NCI-H526 treated with DMSO at 0.1 percent for 48 hours (cell line): ENCODE measurements around the gene ACOT9.
A peak's percentile ranks its signal among the peaks of the same experiment; 100 is the strongest.
"Not testable (repeated sequence)": the region's sequence is repeated elsewhere in the genome, so short reads cannot be mapped to it uniquely, and the experiment has no call there.

Experiments used
- DNase-seq: peaks from one replicate; lab custom pipeline; 2025; lab: John Stamatoyannopoulos, UW

ACOT9 gene

DNA sequence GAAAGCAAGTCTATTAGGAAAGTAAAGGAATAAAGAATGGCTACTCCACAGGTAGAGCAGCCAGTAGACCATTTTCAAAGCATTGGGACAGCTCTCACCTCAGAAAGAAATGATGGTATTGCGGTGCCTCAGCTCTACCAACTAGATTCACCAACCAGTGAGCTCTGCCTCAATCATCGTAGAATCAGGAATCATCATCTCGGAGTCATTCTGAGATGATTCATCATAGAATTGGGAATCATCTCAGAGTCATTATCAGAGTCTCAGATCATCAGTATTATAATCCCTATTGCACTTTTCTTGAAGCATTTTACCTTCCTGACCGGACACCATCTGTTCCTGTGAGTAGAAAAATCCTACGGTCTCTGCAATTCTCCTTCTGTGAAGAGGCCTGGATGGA, 22.4 kb upstream of the ACOT9 start:
- DNase-seq, result no peak

DNA sequence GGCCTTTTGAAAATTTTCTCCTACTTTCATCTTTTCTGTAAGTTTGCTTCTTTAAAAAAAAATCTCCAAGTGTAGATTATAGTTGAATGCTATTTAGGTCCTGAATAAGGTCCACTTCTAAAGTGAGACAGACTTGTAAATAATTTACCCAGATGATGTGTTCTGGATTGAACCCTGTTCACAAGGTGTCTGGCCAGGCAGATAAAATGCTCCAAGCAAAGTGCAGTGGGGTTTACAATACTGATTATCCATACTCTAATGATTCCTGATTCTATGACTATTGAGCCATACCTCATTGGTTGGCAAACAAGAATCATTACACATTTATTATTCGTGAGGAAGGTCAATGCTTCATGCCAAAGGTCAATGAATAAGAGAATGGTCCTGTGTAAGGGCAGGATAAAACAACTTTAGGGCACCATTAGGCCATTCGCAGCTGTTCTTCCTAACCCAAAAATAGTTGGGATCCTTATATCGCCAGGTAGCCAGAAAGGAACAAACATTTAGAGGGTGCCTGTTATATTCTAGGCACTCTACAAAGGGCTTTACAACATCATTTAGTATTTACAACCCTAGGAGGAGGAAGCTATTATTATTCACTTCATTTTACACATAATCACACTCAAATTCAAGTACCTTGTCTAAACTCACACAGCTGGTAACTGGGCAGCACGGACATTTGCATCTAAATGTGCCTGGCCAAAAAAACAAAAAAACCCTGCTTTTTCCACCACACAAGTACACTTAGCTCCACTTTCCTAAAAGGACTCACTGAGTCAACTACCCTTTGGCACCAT, 21.3 kb upstream of the ACOT9 start:
- no peak for DNase-seq

DNA sequence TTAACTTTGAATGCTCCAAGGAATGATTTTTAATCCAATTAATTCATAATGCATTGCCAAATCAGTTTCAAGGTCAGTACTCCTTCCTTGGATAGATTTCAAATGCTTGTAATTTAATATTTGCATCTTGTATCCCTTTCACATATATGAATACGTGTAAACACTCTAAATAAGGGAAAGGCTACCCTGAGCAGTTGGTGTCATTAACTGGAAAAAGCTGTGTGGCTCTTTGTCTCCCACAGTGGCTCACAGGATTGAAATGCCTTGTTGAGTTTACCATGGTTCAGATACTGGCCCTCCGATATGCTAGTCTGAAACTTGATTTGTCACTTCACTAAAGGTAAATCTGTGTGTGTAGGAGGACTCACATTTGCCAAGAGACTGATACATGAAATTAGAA, 16.7 kb upstream of the ACOT9 start:
- DNase-seq, result no peak

DNA sequence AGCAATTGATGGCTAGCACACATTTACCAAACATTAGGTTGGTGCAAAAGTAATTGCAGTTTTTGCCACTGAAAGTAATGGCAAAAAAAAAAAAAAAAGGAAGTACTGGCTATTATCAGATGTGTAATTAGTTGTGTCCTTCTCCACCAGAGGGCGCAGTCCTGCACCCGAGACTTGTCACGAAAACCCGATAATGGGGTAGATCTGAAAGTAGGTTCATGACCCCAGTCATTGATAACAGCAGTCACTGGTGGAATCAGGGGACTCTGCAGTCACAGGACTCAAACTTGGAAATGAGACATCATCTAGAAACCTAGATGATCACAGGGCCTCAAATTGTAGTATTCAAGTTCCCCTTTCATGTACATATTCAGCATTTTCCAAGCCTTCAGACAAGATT, 13.1 kb upstream of the ACOT9 start:
- peak; percentile 46 for DNase-seq

DNA sequence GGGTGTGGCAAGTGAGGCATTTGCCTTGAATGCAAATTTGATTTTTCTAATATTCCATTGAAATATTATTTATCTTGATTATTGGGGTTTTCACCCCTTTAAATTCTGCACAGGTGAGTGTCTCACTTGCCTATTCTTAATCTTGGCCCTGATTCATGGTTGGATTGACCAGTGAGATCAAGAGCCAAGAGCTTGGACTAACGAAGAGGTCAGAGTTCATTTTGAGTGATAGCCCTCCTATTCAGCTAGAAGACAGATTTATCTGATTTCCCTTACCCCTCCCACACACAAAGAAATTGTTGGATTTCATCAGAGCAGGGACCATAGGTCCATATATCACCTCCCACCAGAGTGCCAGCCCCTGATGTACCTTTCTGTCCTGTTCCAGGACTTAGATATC, 11.6 kb upstream of the ACOT9 start:
- no peak for DNase-seq

DNA sequence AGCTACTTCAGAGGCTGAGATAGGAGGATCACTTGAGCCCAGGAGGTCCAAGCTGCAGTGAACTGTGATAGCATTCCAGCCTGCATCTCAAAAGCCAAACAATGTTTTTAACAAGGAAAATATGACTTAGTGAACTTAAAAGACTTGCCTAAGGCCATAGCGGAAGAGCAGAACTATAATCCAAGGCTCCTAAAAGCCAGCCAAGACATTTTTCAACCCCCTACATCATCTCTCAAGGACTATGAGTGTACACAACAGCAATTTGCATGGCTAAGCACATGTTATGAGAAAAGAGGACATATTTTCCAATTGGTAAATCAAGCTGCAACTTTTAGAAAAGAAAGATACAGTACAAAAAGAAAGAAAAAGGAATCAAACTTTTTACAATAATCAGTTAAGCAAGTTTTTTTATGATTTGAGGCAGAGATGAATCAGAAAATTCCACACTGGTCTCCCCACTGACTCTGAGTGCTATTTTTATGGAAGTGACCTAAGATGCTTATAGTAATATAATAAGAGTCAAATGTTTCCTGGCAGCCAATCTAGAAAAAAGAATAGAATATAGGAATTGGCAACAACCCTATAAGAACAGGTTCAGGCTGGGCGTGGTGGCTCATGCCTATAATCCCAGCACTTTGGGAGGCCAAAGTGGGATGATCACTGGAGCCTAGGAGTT, 9.8 kb upstream of the ACOT9 start:
- no peak for DNase-seq

DNA sequence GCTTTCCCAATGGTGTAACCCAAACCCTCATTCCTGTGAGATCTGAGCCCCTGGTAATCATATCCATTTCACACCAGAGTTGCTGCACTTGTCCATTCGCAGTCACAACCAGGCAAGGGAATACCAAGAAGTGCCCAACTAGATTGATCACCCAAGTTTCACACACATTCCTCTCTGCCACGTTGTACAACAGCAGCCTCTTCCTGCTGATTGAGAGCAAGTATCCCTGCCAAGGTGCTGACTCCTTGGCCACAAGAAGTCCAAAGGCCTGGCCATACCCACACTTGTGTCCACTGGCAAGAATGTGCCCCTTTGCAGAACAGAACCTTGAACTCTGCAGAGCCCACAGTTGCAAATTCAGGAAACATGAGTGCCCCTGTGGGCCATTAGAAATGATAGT, 6.5 kb upstream of the ACOT9 start:
- DNase-seq, result no peak

DNA sequence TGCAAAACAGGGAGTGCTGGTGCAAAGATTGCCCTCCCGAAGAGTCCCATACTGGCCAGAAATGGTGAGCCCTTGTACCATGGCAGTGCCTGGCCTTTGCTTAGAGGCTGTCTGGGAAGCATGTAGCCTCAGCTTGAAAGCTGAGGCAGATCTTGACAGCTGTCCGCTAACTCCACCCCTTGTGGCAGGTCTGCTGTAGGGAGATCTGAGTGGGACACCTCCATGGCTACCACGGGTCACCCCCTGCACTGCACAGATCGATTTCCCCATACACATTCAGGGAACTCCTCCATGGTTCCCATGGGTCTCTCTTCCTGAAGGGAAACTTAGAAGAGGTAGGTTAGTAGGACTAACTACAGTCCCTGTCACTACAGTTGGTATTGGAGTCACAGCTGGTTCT, 6.1 kb upstream of the ACOT9 start:
- no peak for DNase-seq

DNA sequence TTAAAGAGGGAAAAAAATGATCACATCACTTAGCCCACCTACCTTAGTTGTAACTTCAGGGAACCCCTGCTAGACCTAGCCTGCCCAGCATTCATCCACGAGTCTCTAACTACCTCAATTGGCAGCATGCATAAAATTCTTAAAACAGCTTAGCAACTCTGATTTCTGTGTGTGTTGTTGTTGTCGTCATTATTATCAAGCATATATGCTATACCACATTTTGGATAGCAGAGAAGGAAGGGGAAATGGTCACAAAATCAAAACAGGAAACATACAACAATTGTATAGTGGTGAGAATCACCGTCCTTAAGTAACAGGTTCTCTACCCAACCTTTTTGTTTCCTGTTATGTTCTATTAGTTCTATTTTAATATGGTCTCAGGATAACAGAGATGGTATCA, 2.7 kb upstream of the ACOT9 start:
- DNase-seq, result no peak

DNA sequence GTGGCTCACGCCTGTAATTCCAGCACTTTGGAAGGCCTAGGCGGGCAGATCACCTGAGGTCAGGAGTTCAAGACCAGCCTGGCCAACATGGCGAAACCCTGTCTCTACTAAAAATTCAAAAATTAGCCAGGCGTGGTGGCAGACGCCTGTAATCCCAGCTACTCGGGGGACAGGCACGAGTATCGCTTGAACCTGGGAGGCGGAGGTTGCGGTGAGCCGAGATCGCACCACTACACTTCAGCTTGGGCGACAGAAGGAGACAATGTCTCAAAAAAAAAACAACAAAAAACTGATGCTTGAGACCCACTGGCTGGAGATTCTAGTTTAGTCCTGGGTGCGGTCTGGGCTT, 521 bp upstream of the ACOT9 start:
- not testable (repeated sequence) for DNase-seq

DNA sequence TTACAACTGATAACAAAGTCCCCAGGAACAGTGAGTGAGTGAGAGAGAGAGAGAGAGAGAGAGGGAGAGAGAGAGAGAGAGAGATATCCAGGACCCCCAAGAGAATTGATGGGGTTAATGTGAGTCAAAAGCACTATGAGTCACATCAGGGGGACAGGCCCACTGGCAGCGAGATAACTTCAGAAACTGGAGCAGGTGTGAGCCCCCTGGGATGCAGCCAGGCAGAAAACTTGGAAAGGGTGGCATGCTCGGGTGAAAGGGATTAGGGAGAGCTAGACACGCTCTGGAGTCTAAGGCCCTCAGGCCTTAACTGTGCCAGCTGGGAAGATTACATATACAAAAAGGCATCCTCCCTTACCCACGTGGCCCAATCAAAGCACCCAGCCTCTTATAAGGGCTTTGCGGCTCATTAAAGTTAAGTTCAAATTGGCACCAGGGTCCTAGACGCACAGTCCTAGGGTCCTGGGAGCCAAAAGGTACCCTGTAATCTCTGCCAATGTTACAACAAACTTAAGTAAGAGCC, 841 bp downstream of the ACOT9 start:
- DNase-seq, result peak; percentile 51

DNA sequence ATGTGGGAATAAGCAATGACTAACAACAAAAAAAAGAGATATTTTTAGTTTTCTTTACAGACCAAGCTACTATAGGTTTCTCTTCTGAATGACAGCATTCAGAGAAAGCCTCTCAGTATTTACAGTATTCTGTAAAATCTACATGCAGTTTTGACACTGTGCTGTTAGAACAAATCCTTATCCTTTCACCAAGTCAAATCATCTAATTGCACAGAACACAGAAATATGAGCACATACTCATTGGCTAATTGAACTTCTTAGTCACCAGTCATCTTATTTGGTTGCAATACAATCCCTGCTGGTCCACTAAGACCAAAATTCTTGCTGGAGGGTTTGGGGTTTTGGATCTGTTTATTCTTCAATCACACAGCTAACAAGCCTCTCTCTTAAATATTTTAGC, 5.7 kb downstream of the ACOT9 start:
- DNase-seq, result no peak

DNA sequence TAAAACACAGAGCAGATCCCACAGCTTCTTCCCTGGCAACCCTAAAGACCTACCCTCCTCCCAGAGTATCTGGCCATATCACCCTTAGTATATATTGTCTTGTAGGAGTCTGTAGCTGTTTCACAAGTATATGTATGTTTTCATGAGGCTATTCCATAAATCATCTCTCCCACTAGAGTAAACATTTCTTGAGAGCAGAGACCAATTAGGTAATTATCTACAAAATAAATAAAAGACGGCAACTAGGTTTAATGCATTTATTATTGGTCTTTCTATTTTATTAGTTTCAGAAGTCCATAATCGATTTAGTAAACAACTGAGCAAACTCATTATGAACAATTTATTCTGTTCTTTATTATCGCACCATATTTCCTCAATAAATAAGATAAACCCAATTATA, 7.0 kb downstream of the ACOT9 start:
- DNase-seq, result no peak

DNA sequence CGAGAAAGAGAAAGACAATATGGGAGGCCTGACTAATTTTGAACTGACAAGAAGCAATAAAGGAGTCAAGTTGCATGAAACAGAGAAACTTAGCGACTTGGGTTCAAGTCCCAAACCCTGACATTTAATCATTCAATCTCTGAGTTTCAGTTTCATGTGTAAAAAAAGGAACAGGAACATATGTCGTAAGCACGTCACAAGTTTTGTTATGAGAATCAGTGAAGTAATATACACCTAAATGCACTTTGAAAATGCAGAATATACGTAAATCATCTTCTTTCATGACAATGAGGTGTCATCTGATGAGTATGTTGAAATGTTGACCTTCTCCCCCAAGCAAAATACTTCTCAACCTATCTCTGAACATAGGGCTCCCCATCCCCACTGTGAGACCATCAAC, 10.4 kb downstream of the ACOT9 start:
- DNase-seq, result no peak

DNA sequence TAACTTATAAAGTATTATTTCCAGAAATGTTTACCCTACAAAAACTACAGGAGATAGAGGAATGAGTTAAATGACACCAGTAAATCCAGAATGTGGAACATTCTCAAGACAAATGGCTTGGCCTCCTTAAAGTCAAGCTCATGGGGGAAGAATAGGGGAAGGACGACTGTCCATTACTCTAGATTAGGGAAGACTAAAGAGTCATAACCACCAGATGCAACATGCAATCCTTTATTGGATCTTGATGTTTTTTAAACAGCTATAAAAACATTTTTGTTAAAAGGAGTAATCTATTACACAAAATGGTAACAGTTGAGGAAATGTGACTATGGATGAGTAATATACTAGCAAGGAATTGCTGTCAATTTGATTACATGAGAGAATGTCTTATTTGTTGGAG, 11.1 kb downstream of the ACOT9 start:
- no peak for DNase-seq

DNA sequence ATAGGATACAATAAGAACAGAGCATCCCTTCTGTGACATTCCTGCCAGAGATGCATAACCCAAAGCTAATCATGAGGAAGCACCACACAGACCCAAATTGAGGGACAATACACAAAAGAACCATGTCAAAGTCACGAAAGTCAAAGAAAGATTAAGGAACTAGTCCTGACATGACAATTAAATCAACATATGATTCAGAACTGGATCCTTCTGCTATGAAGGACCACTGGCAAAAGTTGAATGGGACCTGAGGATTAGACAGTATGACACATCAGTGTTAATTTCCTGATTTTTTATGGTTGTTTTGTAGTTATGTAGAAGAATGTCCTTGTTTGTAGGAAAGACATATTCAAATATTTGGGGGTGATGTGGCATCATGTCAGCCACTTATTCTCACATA, 13.9 kb downstream of the ACOT9 start:
- DNase-seq, result no peak

DNA sequence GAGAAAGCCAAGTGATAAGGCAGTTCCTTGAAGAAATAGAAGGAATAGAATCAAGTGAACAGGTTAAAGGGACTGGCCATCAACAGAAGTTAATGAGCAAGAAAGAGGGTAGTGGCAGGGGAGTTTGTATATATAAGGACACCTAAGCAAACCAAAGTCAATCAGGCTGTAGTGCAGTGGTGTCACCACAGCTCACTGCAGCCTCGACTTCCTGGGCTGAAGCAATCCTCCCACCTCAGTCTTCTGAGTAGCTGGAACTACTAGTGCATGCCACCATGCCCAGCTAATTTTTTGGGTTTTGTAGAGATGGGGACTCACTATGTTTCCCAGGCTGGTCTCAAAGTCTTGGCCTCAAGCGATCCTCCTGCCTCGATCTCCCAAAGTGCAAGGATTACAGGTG, 15.9 kb downstream of the ACOT9 start:
- DNase-seq, result no peak

DNA sequence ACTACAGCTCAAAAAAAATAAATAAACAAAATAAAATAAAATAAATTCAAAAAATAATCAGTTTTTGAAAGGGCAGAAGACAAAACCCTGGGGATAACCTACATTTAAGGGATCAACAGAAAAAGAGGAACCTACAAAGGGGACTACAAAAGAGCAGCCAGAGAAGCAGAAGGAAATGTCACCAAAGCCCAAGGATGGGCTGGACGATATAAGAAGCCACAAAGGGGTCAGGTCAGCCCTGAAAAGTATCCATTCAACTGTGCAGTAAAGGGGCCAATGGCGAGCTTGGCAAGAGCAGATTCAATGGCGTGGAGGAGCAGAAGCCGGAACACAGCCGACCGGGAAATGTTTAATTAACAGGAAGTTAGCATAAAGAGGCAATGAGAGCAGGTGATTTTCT, 16.9 kb downstream of the ACOT9 start:
- DNase-seq, result no peak

DNA sequence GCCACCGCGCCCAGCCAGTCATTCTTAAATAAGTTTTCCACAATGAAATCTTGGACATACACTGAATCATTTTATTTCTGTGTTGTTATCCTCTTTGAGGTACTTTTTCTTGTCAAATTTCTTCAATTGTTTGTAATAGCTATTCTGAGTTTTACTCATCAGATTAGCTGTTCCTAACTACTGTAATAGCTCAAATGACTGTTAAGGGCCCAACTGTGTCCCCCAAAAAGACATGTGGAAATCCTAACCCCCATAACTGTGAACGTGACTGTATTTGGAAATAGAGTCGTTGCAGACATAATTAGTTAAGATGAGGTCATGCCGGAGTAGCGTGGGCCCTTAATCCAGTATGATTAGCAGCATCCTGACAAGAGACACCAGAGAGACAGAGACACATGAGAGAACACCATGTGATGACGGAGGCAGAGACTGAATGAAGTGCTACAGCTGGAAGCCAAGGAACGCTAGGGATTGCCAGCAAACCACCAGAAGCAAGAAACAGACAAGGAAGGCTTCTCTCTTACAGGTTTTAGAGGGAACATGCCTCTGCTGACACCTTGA, 22.9 kb downstream of the ACOT9 start:
- DNase-seq, result no peak

DNA sequence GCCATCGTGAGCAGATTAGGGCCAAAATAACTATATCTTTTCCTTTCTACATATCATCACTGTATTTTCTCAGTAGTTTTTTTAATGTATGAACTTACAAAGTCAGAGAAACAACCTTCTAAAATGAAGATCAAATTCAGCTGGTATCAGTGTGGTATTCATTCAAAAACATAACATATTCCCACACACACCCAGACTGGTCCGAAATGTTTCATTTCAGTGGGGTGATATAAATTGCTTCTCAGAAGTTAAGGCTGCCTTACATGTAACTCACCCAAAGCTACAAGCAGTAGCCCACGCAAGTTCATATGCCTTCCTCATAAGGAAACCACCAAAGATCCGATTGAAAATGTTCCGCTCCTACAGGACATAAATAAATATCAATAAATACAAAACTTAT, 37.8 kb downstream of the ACOT9 start:
- no peak for DNase-seq

DNA sequence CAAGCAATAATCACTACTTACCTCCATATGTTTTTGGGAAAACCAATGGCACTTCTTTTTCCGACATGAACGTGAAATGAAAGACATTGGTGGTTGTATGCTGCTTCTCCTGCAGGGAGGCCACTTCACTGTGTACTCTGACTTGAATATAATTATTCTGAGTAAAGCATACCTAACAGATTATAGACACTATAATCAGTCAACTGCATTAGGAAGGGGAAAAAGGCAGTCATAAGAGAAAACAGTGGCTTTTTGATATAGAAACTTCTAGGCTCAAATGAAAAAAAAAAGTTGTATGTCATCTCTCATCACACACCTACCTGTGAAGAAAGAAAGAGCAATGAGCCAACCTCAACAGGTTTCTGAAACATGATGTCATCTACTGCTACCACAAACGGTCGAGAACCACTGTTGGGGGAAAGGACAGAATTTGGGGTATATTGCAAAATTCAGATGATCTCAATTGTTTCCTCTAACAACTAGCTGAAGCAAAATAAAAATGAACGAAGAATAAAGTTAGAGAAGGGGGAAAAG, 38.3 kb downstream of the ACOT9 start:
- no peak for DNase-seq

DNA sequence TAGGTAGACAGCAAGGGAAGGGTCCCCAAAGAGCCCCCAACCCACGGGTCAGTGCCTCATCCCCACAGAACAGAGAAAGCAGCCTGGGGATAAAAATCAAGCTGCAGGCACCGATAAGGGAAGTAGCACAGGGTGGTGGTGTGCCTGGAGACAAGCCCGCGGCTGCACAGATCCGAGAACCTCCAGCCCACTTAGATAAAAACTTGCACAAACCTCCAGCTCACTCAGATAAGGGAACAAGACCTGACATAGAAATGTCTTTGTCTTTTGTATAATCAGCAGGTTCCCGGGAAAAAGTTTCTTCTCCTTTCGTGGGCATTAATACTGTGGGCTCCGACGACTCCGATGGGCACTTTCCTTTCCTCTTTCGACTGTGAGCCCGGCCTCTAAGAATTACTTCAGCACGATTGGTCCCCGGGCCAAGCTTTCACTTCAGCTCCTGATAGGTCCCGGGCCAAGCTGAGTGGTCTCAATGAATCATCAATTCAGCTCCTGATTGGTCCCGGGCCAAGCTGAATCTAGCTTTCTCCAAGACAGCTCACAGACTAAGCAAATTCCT, 43.4 kb downstream of the ACOT9 start:
- no peak for DNase-seq

DNA sequence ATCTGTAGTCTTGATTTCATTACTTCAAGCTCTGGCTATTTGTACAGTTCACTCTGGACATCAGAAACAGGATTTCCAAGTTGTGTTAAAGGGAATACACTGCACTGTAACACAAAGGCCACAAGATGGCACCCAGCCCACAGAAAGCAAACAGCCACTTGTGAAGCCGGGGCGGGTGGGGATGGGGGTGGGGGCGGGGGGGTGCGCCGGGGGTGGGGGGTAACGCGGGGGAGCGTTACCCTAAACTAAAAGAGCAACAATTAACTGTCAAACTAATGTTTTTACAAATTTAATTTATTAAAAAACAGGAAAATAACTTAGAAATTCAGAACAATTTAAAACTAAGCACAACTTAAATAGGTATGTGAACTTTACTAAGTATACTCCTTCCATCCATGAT, 48.5 kb downstream of the ACOT9 start:
- DNase-seq, result no peak
